ENCODE measurements around the gene USP31. TPM values are rescaled to one million over a fixed set of nuclear protein-coding genes. Genes with fewer than 3 reads are reported as not detected.
A peak's percentile ranks its signal among the peaks of the same experiment; 100 is the strongest.

The USP31 gene
- total RNA-seq, 1 experiment from 2014 or later: 16.1 TPM

DNA sequence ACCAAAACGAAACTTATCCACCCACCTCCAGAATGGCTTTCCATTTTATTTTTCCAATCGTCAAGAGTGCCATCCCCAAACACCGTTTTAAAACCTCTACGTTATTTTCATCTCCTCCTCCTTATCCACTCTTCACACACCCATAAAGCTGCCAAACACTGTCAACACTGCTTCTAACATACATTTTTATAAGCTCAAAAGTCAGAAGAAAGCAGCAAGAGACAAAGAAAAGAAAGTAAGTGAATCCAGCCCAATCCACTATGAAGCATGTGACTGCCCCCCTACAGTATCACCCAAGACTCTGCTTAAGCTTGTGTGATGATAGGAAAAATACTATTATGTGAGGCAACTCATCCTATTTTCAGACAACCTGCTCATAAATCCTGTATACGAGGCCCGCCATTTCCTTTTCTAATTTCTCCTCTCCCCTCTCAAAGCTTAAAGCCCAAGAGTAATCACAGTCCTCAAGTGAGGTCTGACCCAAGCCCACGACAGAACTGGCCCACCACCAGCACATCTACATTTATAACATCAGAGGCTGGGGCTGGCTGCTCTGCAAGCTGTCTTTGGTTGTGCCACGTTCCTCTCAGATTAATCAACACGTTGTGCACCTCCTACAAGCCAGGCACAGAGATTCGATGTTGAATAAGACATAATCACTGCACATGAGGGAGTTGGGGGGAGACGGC, 16.3 kb downstream of the USP31 start:
- H4K5ac ChIP-seq (ENCODE audit: insufficient read length, low read depth, low read length): no peak overlapping the region
- no peak overlapping the region for H3K9ac ChIP-seq (ENCODE audit: extremely low read depth, insufficient read length, low read length)
- no peak overlapping the region for H2BK12ac ChIP-seq (ENCODE audit: insufficient read length, low read depth, low read length)
- H4K20me1 ChIP-seq (ENCODE audit: control insufficient read depth, insufficient read depth, insufficient read length): no peaks in the 10 kb centered on the region
- H3K4me1 ChIP-seq (ENCODE audit: insufficient read depth, low read length): no peaks in the 10 kb centered on the region; the same call in 1 of the 2 replicates
- H4K91ac ChIP-seq (ENCODE audit: insufficient read length, low read depth, low read length): no peak overlapping the region
- no peak overlapping the region for H2BK5ac ChIP-seq (ENCODE audit: insufficient read length, low read length)
- Mint-ChIP-seq H3K4me3 (no peak overlapping the region), H3K4me1 (peaks cover 24 to 37% of the 10 kb centered on the region in 2 experiments), H3K36me3 (ENCODE audit: insufficient read depth in 1 of 3, low read depth in 3 of 3) (peaks cover 0 to 20% (median 10%) of the 10 kb centered on the region in 3 experiments; a peak in 4 of 7 replicates), H3K27ac (peak overlapping the region; percentile 51 to 82 (median 60); a peak in 5 of 7 replicates), H3K27me3 (ENCODE audit: low read depth) (no peaks in the 10 kb centered on the region), H3K9me3 (peaks cover 7% of the 10 kb centered on the region in 2 experiments; a peak in 2 of 5 replicates)
- peaks cover 2% of the 10 kb centered on the region for H3K79me1 ChIP-seq (ENCODE audit: insufficient read depth, low read depth, low read length, poor library complexity, severe bottlenecking)
- H3K9me3 ChIP-seq (ENCODE audit: control insufficient read depth, low read depth, low read length): no peaks in the 10 kb centered on the region
- no peak overlapping the region for H3K4me2 ChIP-seq (ENCODE audit: insufficient read depth, insufficient read length, low read length)
- no peak overlapping the region for H4K8ac ChIP-seq (replicated peaks; ENCODE audit: insufficient read length, low read depth, low read length)
- H3K23ac ChIP-seq (ENCODE audit: insufficient read length, low read depth, low read length): no peak overlapping the region
- no peak overlapping the region for H3K56ac ChIP-seq (ENCODE audit: insufficient read length, low read depth, low read length)
- H2AK5ac ChIP-seq (ENCODE audit: insufficient read length, low read length): no peak overlapping the region
- DNase-seq: no peak
- no peak overlapping the region for H3K18ac ChIP-seq (ENCODE audit: insufficient read length, low read depth, low read length)
- H2BK120ac ChIP-seq (ENCODE audit: low read depth, low read length, poor library complexity, severe bottlenecking): no peak overlapping the region
- H2BK15ac ChIP-seq (ENCODE audit: low read depth, low read length): no peak overlapping the region
- H3K27me3 ChIP-seq (ENCODE audit: insufficient read depth, low read length): no peaks in the 10 kb centered on the region
- 100% methylated on average over 3 of the region's 11 CpGs for WGBS (ENCODE audit: extremely low coverage, insufficient read length, low lambda C conversion rate)
- no peak overlapping the region for H3K27ac ChIP-seq (ENCODE audit: insufficient read length, low read depth, low read length)
- no peak overlapping the region for H3T11ph ChIP-seq (ENCODE audit: low read length)
- no peak overlapping the region for H2BK20ac ChIP-seq (ENCODE audit: low read depth, low read length, poor library complexity, severe bottlenecking)
- no peaks in the 10 kb centered on the region for H3K23me2 ChIP-seq (ENCODE audit: insufficient read length, low read depth, low read length, poor library complexity, severe bottlenecking)
- TF ChIP-seq, protein P1, sequence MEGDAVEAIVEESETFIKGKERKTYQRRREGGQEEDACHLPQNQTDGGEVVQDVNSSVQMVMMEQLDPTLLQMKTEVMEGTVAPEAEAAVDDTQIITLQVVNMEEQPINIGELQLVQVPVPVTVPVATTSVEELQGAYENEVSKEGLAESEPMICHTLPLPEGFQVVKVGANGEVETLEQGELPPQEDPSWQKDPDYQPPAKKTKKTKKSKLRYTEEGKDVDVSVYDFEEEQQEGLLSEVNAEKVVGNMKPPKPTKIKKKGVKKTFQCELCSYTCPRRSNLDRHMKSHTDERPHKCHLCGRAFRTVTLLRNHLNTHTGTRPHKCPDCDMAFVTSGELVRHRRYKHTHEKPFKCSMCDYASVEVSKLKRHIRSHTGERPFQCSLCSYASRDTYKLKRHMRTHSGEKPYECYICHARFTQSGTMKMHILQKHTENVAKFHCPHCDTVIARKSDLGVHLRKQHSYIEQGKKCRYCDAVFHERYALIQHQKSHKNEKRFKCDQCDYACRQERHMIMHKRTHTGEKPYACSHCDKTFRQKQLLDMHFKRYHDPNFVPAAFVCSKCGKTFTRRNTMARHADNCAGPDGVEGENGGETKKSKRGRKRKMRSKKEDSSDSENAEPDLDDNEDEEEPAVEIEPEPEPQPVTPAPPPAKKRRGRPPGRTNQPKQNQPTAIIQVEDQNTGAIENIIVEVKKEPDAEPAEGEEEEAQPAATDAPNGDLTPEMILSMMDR (conservative IDR thresholded peaks at IDR 0.05): no peak
- H3K79me2 ChIP-seq (ENCODE audit: insufficient read depth, low read length): peaks cover 12% of the 10 kb centered on the region; the same call in 1 of the 2 replicates
- H3K4ac ChIP-seq (ENCODE audit: low read depth, low read length): no peak overlapping the region
- H3K14ac ChIP-seq (ENCODE audit: insufficient read depth, low read length): no peak overlapping the region
- H2AFZ ChIP-seq (ENCODE audit: low read length): no peak overlapping the region

Data from H9 (cell line).